HepG2 (cell line): ENCODE data around the gene URGCP. TPM values are rescaled to one million over a fixed set of nuclear protein-coding genes. Genes with fewer than 3 reads are reported as not detected.
A peak's percentile ranks its signal among the peaks of the same experiment; 100 is the strongest.

Source experiments
- ARID5B ChIP-seq: IDR thresholded peaks from 2 replicates; pipeline ENCODE4 v1.4.0; 2020; ENCODE audit warnings: mild to moderate bottlenecking, missing genetic modification reagents
- ARNT ChIP-seq: fragments of 450-650 bp; IDR thresholded peaks from 2 replicates; pipeline ENCODE4 v1.6.1; 2017
- EHMT2 ChIP-seq: fragments of 200-600 bp; sonication (generic); IDR thresholded peaks from 2 replicates; pipeline ENCODE4 v1.7.0; 2017; ENCODE audit warnings: antibody characterized with exemption, low read depth, low read length, borderline replicate concordance
- FUBP1 ChIP-seq: sonication (generic); formaldehyde crosslinking; IDR thresholded peaks from 2 replicates; pipeline ENCODE4 v1.5.1; 2020; ENCODE audit warnings: missing genetic modification reagents, mild to moderate bottlenecking, borderline replicate concordance
- HINFP ChIP-seq: sonication (generic); formaldehyde crosslinking; IDR thresholded peaks from 2 replicates; pipeline ENCODE4 v1.4.0; 2020; ENCODE audit warnings: low read depth, mild to moderate bottlenecking, missing genetic modification reagents
- KDM4B ChIP-seq: sonication (generic); formaldehyde crosslinking; IDR thresholded peaks from 2 replicates; pipeline ENCODE4 v1.4.0; 2020; ENCODE audit warnings: missing genetic modification reagents
- MEIS1 ChIP-seq: sonication (generic); formaldehyde crosslinking; IDR thresholded peaks from 2 replicates; pipeline ENCODE4 v1.9.0; 2021; ENCODE audit warnings: mild to moderate bottlenecking, missing genetic modification reagents, moderate library complexity, borderline replicate concordance
- MNT ChIP-seq: fragments of 450-650 bp; IDR thresholded peaks from 2 replicates; pipeline ENCODE4 v1.6.1; 2016
- MXI1 ChIP-seq: IDR thresholded peaks from 3 replicates; pipeline ENCODE4 v1.6.1; 2012; ENCODE audit warnings: low read depth, low read length, inconsistent platforms, borderline replicate concordance
- SAFB2 ChIP-seq: sonication (generic); formaldehyde crosslinking; IDR thresholded peaks from 2 replicates; pipeline ENCODE4 v1.5.1; 2020; ENCODE audit warnings: missing genetic modification reagents, low read depth, mild to moderate bottlenecking, borderline replicate concordance
- SAP130 ChIP-seq: IDR thresholded peaks from 2 replicates; pipeline ENCODE4 v1.6.1; 2016; ENCODE audit warnings: low read depth
- TFE3 ChIP-seq: IDR thresholded peaks from 2 replicates; pipeline ENCODE4 v1.6.1; 2016
- ZBTB25 ChIP-seq: IDR thresholded peaks from 2 replicates; pipeline ENCODE4 v1.6.1; 2018; ENCODE audit warnings: missing genetic modification reagents
- ZNF234 ChIP-seq: sonication (generic); formaldehyde crosslinking; conservative IDR thresholded peaks from 2 replicates; pipeline ENCODE4 v1.5.1; 2020; ENCODE audit warnings: mild to moderate bottlenecking, missing genetic modification reagents
- ZNF468 ChIP-seq: sonication (generic); formaldehyde crosslinking; IDR thresholded peaks from 2 replicates; pipeline ENCODE4 v1.8.0; 2022; ENCODE audit warnings: mild to moderate bottlenecking, moderate library complexity, missing genetic modification reagents
- ZNF598 ChIP-seq: sonication (generic); formaldehyde crosslinking; IDR thresholded peaks from 2 replicates; pipeline ENCODE4 v1.5.1; 2020; ENCODE audit warnings: mild to moderate bottlenecking, missing genetic modification reagents, borderline replicate concordance
- ZNF703 ChIP-seq: sonication (generic); formaldehyde crosslinking; IDR thresholded peaks from 2 replicates; pipeline ENCODE4 v1.5.1; 2020; ENCODE audit warnings: missing genetic modification reagents, mild to moderate bottlenecking, moderate library complexity, borderline replicate concordance
- ZNF777 ChIP-seq: sonication (generic); formaldehyde crosslinking; IDR thresholded peaks from 2 replicates; pipeline ENCODE4 v1.4.0; 2020; ENCODE audit warnings: missing genetic modification reagents
- polyA plus RNA-seq, 8 experiments: library from polyadenylated mRNA; depleted of rRNA in 3 of 8; stranded (reverse) in 7 of 8; unstranded in 1 of 8; fragments of >200 nt; fragmentation: Illumina TruSeq in 4 of 8; extraction: Trizol in 4 of 8; gene quantifications; 2 replicates each; pipeline versions ENCODE4 v1.2.1 to v1.2.3, GENCODE V29; 2011 to 2016; ENCODE audit warnings: low read depth in 4 of 8, missing spikeins in 1 of 8, mixed read lengths in 1 of 8; ENCODE audit not compliant: insufficient read depth in 1 of 8
- total RNA-seq, 5 experiments: library from RNA; depleted of rRNA; stranded (reverse); fragments of >200 nt; fragmentation: Illumina TruSeq; extraction: Trizol; gene quantifications; 2 replicates each; pipeline ENCODE4 v1.2.3, GENCODE V29; 2016; ENCODE audit warnings: low read depth in 1 of 5

Gene URGCP
- total and polyA plus RNA-seq, 2 of the 13 experiments (the other 11 are each of a cell fraction or from before 2014, with no cell fraction given): 22.3 to 25.8 TPM

GRCh38 chr7:43906331-43907010 is at the start of gene URGCP (continued):
- TF ChIP-seq EHMT2 (no peak), ZNF468 (CRISPR knock-in tag) (no peak), SAP130 (CRISPR knock-in tag) (no peak), KDM4B (CRISPR knock-in tag) (no peak), ZNF777 (CRISPR knock-in tag) (0 out of 2 replicates have a peak, but pooled peaks have one; percentile 20), ZNF598 (no peak), FUBP1 (CRISPR knock-in tag) (no peak), SAFB2 (no peak), MEIS1 (no peak), ZBTB25 (CRISPR knock-in tag) (no peak), MNT (no peak), TFE3 (no peak), ZNF234 (CRISPR knock-in tag) (no peak), MXI1 (no peak), ARID5B (CRISPR knock-in tag) (no peak), ARNT (no peak), HINFP (no peak), ZNF703 (CRISPR knock-in tag) (no peak)
